Measurements from ENCODE around the gene PUS7.
"Not testable (repeated sequence)": the region's sequence is repeated elsewhere in the genome, so short reads cannot be mapped to it uniquely, and the experiment has no call there.

DNA sequence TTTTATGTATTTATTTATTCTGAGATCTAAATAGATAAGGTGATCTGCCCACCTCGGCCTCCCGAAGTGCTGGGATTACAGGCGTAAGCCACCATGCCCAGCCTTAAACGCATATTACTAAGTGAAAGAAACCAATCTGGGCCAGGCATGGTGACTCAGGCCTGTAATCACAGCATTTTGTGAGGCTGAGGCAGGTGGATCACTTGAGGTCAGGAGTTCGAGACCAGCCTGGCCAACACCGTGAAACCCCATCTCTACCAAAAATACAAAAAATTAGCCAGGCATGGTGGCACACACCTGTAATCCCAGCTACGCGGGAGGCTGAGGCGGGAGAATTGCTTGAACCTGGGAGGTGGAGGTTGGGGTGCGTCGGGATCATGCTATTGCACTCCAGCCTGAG is 2.4 kb upstream of the PUS7 start:
- not testable (repeated sequence) for TF ChIP-seq CTCF, POLR2AphosphoS5 (IDR thresholded peaks at IDR 0.05)

Measured in stomach (tissue), 4 donors.